DND-41 (cell line): Measurements from ENCODE around the gene ELF3.
"Not testable (repeated sequence)": the region's sequence is repeated elsewhere in the genome, so short reads cannot be mapped to it uniquely, and the experiment has no call there.

Experiments
- ATAC-seq: fragments of 200-7000 bp; cut with Tn5 transposase; 3 replicates; pipeline ENCODE4 v1.9.1; 2021; ENCODE audit warnings: low read depth; ENCODE audit not compliant: insufficient read depth
- DNase-seq: peaks from one replicate; pipeline ENCODE4 v3.0.0-alpha.2; 2020
- H2AFZ ChIP-seq: 2 replicates; pipeline ENCODE4 v1.6.0; 2012; ENCODE audit warnings: low read depth, low read length
- H3K27ac ChIP-seq: 2 replicates; pipeline ENCODE4 v1.5.1; 2012; ENCODE audit warnings: low read length, inconsistent platforms
- H3K27me3 ChIP-seq: fragments of 200-600 bp; sonication (generic); 2 replicates; pipeline ENCODE4 v1.6.0; 2012; ENCODE audit warnings: low read length, mild to moderate bottlenecking, inconsistent platforms; ENCODE audit not compliant: insufficient read depth, poor library complexity
- H3K36me3 ChIP-seq: 2 replicates; pipeline ENCODE4 v1.5.1; 2012; ENCODE audit warnings: low read length, inconsistent platforms; ENCODE audit not compliant: insufficient read depth
- H3K4me1 ChIP-seq: 2 replicates; pipeline ENCODE4 v1.5.1; 2012; ENCODE audit warnings: mild to moderate bottlenecking, low read length; ENCODE audit not compliant: insufficient read depth
- H3K4me2 ChIP-seq: 2 replicates; pipeline ENCODE4 v1.6.0; 2012; ENCODE audit warnings: mild to moderate bottlenecking, moderate library complexity, low read length, inconsistent platforms; ENCODE audit not compliant: insufficient read depth
- H3K4me3 ChIP-seq, 2 experiments: fragments of 200-600 bp in 1 of 2; shearing (Covaris generic) in 1 of 2; 2 replicates each; pipeline ENCODE4 v1.5.1; 2012 to 2016; ENCODE audit warnings: inconsistent platforms in 2 of 2, low read length in 2 of 2, mild to moderate bottlenecking in 2 of 2, low read depth in 1 of 2, moderate library complexity in 1 of 2
- H3K79me2 ChIP-seq: 2 replicates; pipeline ENCODE4 v1.6.0; 2012; ENCODE audit warnings: low read length, inconsistent platforms; ENCODE audit not compliant: insufficient read depth
- H3K9ac ChIP-seq: 2 replicates; pipeline ENCODE4 v1.6.0; 2012; ENCODE audit warnings: low read depth, mild to moderate bottlenecking, inconsistent platforms, low read length, moderate library complexity
- H3K9me3 ChIP-seq: 2 replicates; pipeline ENCODE4 v1.5.1; 2012; ENCODE audit warnings: low read length, moderate library complexity, mild to moderate bottlenecking, inconsistent platforms; ENCODE audit not compliant: insufficient read depth, severe bottlenecking
- H4K20me1 ChIP-seq: 2 replicates; pipeline ENCODE4 v1.6.0; 2012; ENCODE audit warnings: low read length; ENCODE audit not compliant: insufficient read depth
- EZH2 ChIP-seq: IDR thresholded peaks from 3 replicates; pipeline ENCODE4 v1.6.1; 2012; ENCODE audit warnings: borderline replicate concordance, low read depth, mild to moderate bottlenecking, moderate library complexity, low read length, inconsistent platforms; ENCODE audit not compliant: severe bottlenecking
- TF ChIP-seq, protein P1 (sequence below): IDR thresholded peaks from 2 replicates; pipeline ENCODE4 v1.5.1; 2012; ENCODE audit warnings: borderline replicate concordance, low read length, moderate library complexity, mild to moderate bottlenecking; ENCODE audit not compliant: poor library complexity, severe bottlenecking; ENCODE audit errors: extremely low read depth

ELF3 gene

DNA sequence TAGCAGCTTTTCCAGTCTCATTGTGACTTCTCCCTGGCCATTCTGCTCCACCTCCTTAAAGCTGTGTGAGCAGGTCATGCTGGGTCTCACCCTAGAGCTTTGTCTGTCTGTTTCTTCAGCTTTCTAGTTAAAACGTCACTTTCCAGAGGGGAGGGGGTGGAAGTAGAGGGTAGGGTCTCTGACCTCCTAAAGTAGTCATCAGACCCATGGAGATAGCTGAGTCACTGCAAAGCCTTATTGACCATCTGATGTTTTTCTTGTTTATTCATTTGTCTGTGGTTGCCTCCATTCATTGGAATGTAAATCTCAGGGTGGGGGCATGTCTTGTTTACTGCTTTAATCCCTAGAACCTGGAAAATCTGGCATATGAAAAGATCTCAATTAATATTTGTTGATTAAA is 52.7 kb downstream of the ELF3 start:
- no peak overlapping the region for H3K9ac ChIP-seq
- no peak overlapping the region for H3K4me3 ChIP-seq
- no peaks in the 10 kb centered on the region for H3K9me3 ChIP-seq
- no peak for ATAC-seq
- H3K27me3 ChIP-seq, result peaks cover 7% of the 10 kb centered on the region
- H3K36me3 ChIP-seq, result no peaks in the 10 kb centered on the region
- no peak overlapping the region for H3K4me2 ChIP-seq
- TF ChIP-seq, protein P1, sequence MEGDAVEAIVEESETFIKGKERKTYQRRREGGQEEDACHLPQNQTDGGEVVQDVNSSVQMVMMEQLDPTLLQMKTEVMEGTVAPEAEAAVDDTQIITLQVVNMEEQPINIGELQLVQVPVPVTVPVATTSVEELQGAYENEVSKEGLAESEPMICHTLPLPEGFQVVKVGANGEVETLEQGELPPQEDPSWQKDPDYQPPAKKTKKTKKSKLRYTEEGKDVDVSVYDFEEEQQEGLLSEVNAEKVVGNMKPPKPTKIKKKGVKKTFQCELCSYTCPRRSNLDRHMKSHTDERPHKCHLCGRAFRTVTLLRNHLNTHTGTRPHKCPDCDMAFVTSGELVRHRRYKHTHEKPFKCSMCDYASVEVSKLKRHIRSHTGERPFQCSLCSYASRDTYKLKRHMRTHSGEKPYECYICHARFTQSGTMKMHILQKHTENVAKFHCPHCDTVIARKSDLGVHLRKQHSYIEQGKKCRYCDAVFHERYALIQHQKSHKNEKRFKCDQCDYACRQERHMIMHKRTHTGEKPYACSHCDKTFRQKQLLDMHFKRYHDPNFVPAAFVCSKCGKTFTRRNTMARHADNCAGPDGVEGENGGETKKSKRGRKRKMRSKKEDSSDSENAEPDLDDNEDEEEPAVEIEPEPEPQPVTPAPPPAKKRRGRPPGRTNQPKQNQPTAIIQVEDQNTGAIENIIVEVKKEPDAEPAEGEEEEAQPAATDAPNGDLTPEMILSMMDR, result no peak
- TF ChIP-seq EZH2, result no peak
- no peak overlapping the region for H3K27ac ChIP-seq
- H3K4me1 ChIP-seq, result no peaks in the 10 kb centered on the region
- no peaks in the 10 kb centered on the region for H4K20me1 ChIP-seq
- no peak overlapping the region for H2AFZ ChIP-seq
- DNase-seq, result no peak
- H3K79me2 ChIP-seq, result no peaks in the 10 kb centered on the region

DNA sequence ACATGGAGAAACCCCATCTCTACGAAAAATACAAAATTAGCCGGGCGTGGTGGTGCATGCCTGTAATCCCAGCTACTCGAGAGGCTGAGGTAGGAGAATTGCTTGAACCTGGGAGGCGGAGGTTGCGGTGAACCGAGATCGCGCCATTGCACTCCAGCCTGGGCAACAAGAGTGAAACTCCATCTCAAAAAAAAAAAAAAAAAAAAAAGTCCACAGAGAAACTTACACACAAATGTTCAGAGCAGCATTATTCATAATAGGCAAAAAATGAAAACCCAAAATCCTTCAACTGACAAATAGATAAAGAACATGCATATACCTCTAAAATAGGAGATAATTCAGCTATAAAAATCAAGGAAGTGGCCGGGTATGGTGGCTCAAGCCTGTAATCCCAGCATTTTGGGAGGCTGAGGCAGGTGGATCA is 54.5 kb downstream of the ELF3 start:
- not testable (repeated sequence) for DNase-seq, H3K4me1 ChIP-seq, H3K27ac ChIP-seq, H3K4me3 ChIP-seq, H3K4me2 ChIP-seq, H2AFZ ChIP-seq, H3K9me3 ChIP-seq, H3K36me3 ChIP-seq, H4K20me1 ChIP-seq, H3K9ac ChIP-seq, ATAC-seq, H3K27me3 ChIP-seq, H3K79me2 ChIP-seq
